Gastroesophageal sphincter (tissue), 4 donors: Measurements from ENCODE around the gene MSMP. TPM values are rescaled to one million over a fixed set of nuclear protein-coding genes. Genes with fewer than 3 reads are reported as not detected.

Experiments used
- ATAC-seq: fragments of 150-250 bp; one replicate; pipeline ENCODE4 v1.9.1; 2016; ENCODE audit warnings: mild to moderate bottlenecking, moderate library complexity
- H3K27ac ChIP-seq, 4 donors: fragments of 200-600 bp; sonication (generic) in 3 of 4; 1 replicate in 3 of 4; 2 replicates in 1 of 4; pipeline ENCODE4 v1.5.1; 2016 to 2019
- H3K27me3 ChIP-seq: fragments of 200-600 bp; sonication (generic); one replicate; pipeline ENCODE4 v1.5.1; 2019
- H3K36me3 ChIP-seq, 2 donors: fragments of 200-600 bp; sonication (generic); one replicate each; pipeline ENCODE4 v1.5.1; 2019; ENCODE audit warnings: control low read depth in 1 of 2
- H3K4me1 ChIP-seq, 3 donors: fragments of 200-600 bp; sonication (generic); 1 replicate in 2 of 3; 2 replicates in 1 of 3; pipeline ENCODE4 v1.5.1; 2016 to 2019; ENCODE audit warnings: control low read depth in 2 of 3
- H3K4me3 ChIP-seq, 2 donors: fragments of 200-600 bp; sonication (generic); one replicate each; pipeline ENCODE4 v1.5.1; 2019; ENCODE audit warnings: mild to moderate bottlenecking in 1 of 2, moderate library complexity in 1 of 2
- H3K9me3 ChIP-seq, 3 donors: fragments of 200-600 bp; sonication (generic); one replicate each; pipeline ENCODE4 v1.5.1; 2017 to 2019; ENCODE audit warnings: control low read depth in 2 of 3
- CTCF ChIP-seq, 4 experiments: fragments of 200-600 bp in 2 of 4; fragments of 450-650 bp in 2 of 4; sonication (generic) in 1 of 4; IDR thresholded peaks; one replicate each; pipeline ENCODE4 v1.5.1; 2017 to 2019; ENCODE audit warnings: antibody characterized with exemption in 4 of 4, mild to moderate bottlenecking in 2 of 4, moderate library complexity in 2 of 4
- EP300 ChIP-seq: sonication (generic); formaldehyde crosslinking; IDR thresholded peaks from one replicate; pipeline ENCODE4 v1.6.1; 2017; ENCODE audit warnings: antibody characterized with exemption, mild to moderate bottlenecking
- POLR2A ChIP-seq, 2 donors: fragments of 450-650 bp; IDR thresholded peaks; one replicate each; pipeline ENCODE4 v1.6.1; 2017; ENCODE audit warnings: antibody characterized with exemption in 2 of 2, mild to moderate bottlenecking in 2 of 2, moderate library complexity in 1 of 2
- POLR2AphosphoS5 ChIP-seq: sonication (generic); formaldehyde crosslinking; IDR thresholded peaks from one replicate; pipeline ENCODE4 v1.6.1; 2017; ENCODE audit warnings: antibody characterized with exemption
- WGBS, 2 donors: methylation state at CpG; one replicate each; pipeline ENCODE4 v1.1.5; 2018; ENCODE audit warnings: low coverage in 1 of 2; 5-methylcytosine and 5-hydroxymethylcytosine counted together
- total RNA-seq, 4 donors: library from RNA; depleted of rRNA; stranded (reverse); fragments of >200 nt; gene quantifications; one replicate each; pipeline ENCODE4 v1.1.0, GENCODE V29; 2016

Gene MSMP
- total RNA-seq, 4 donors from 2014 or later = 2.0 TPM; not detected in 3

GRCh38 chr9:35749515-35750255 lies 4.4 kb downstream of the MSMP start:
- no peaks in the 10 kb centered on the region for H3K27me3 ChIP-seq
- 7 to 20% methylated on average over 1 to 3 of the region's 19 CpGs for WGBS, 2 donors
- peak overlapping the region; percentile 67 to 76 for H3K4me3 ChIP-seq
- H3K9me3 ChIP-seq = no peaks in the 10 kb centered on the region
- peaks cover 0 to 54% (median 29%) of the 10 kb centered on the region in 3 donors for H3K4me1 ChIP-seq
- H3K36me3 ChIP-seq = peaks cover 0 to 50% of the 10 kb centered on the region in 2 donors
- peak overlapping the region; percentile 68 to 96 (median 92) for H3K27ac ChIP-seq
- ATAC-seq = peak; percentile 25
- TF ChIP-seq EP300 (no peak), CTCF (IDR thresholded peaks at IDR 0.05) (no peak), POLR2AphosphoS5 (no peak), POLR2A (IDR thresholded peaks at IDR 0.05) (no peak)

- no peaks in the 10 kb centered on the region for H3K9me3 ChIP-seq
- peak within 1 kb of the TSS; percentile 67 to 76 for H3K4me3 ChIP-seq
- peak within 1 kb of the TSS; percentile 68 to 96 (median 92) for H3K27ac ChIP-seq
- WGBS, 2 donors = no CpG with 5 or more reads among the region's 69 CpGs
- peak; percentile 80 for TF ChIP-seq POLR2AphosphoS5
- TF ChIP-seq CTCF (IDR thresholded peaks at IDR 0.05) = peak in 1 of 4 experiments; percentile 13
- peak; percentile 78 to 82 for TF ChIP-seq POLR2A (IDR thresholded peaks at IDR 0.05)
- TF ChIP-seq EP300 = no peak
- H3K27me3 ChIP-seq = no peaks in the 10 kb centered on the region
- H3K4me1 ChIP-seq = peaks cover 0 to 61% (median 29%) of the 10 kb centered on the region in 3 donors
- ATAC-seq = peak; percentile 94
- H3K36me3 ChIP-seq = peaks cover 0 to 50% of the 10 kb centered on the region in 2 donors
These were observed 5.1 kb downstream of the MSMP start, which contains the start of the genes GBA2 and RGP1 for GRCh38 chr9:35748858-35749514. Gene GBA2, minus strand, starts transcription at chr9:35749228. Its CDS starts 524 bp downstream, at chr9:35748704. Gene RGP1, plus strand, starts transcription at chr9:35749287. Its CDS starts 469 bp downstream, at chr9:35749756.

- 0% methylated on average over 9 to 21 of the region's 24 CpGs for WGBS, 2 donors
- Histone ChIP-seq H3K4me1 (peaks cover 0 to 68% (median 29%) of the 10 kb centered on the region in 3 donors), H3K9me3 (no peaks in the 10 kb centered on the region), H3K27ac (peak overlapping the region; percentile 68 to 96 (median 92)), H3K4me3 (peak overlapping the region; percentile 67 to 76), H3K27me3 (no peaks in the 10 kb centered on the region), H3K36me3 (peaks cover 0 to 50% of the 10 kb centered on the region in 2 donors)
- TF ChIP-seq CTCF (IDR thresholded peaks at IDR 0.05) (no peak), EP300 (no peak)
- ATAC-seq = no peak
These were observed 5.7 kb downstream of the MSMP start for GRCh38 chr9:35748242-35748857.

GRCh38 chr9:35746583-35746982 lies 7.5 kb downstream of the MSMP start:
- no peak for ATAC-seq
- TF ChIP-seq EP300 (no peak), POLR2A (IDR thresholded peaks at IDR 0.05) (no peak), CTCF (IDR thresholded peaks at IDR 0.05) (no peak), POLR2AphosphoS5 (no peak)
- 14 to 27% methylated on average over 2 to 3 of the region's 3 CpGs for WGBS, 2 donors
- peaks cover 0 to 50% of the 10 kb centered on the region in 2 donors for H3K36me3 ChIP-seq
- H3K9me3 ChIP-seq = no peaks in the 10 kb centered on the region
- peaks cover 0 to 76% (median 29%) of the 10 kb centered on the region in 3 donors for H3K4me1 ChIP-seq
- no peaks in the 10 kb centered on the region for H3K27me3 ChIP-seq
- peak overlapping the region; percentile 4 to 96 (median 92) for H3K27ac ChIP-seq
- peak overlapping the region; percentile 67 to 76 for H3K4me3 ChIP-seq
